ENCODE data around the gene TTBK2. TPM values are rescaled to one million over a fixed set of nuclear protein-coding genes. Genes with fewer than 3 reads are reported as not detected.
"Not testable (repeated sequence)": the region's sequence is repeated elsewhere in the genome, so short reads cannot be mapped to it uniquely, and the experiment has no call there.

Gene TTBK2
- total RNA-seq, 1 donor from 2014 or later = 47.8 TPM

DNA sequence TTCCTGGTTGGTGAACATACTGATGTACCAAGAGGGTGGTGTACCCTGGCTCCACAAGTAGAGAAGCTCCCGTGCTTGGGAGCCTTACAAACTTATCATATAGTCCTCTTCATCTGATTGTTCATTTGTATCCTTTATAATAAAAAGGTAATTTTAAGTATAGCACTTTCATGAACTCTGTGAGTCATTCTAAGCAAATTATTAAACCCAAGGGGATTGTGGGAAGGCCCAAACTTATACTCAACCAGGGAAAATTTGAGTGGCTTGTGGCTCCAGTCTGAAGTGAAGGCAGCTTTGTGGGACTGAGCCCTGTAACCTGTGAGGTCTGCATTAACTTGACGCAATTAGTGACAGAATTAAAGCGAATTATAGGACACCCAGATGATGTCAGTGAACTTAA is 29.0 kb downstream of the TTBK2 start:
- no peak for DNase-seq
- no peak overlapping the region for H3K4me3 Mint-ChIP-seq (ENCODE audit: unreplicated experiment)
- peaks cover under 1% of the 10 kb centered on the region for H3K27me3 Mint-ChIP-seq (ENCODE audit: unreplicated experiment)
- TF ChIP-seq, protein P1, sequence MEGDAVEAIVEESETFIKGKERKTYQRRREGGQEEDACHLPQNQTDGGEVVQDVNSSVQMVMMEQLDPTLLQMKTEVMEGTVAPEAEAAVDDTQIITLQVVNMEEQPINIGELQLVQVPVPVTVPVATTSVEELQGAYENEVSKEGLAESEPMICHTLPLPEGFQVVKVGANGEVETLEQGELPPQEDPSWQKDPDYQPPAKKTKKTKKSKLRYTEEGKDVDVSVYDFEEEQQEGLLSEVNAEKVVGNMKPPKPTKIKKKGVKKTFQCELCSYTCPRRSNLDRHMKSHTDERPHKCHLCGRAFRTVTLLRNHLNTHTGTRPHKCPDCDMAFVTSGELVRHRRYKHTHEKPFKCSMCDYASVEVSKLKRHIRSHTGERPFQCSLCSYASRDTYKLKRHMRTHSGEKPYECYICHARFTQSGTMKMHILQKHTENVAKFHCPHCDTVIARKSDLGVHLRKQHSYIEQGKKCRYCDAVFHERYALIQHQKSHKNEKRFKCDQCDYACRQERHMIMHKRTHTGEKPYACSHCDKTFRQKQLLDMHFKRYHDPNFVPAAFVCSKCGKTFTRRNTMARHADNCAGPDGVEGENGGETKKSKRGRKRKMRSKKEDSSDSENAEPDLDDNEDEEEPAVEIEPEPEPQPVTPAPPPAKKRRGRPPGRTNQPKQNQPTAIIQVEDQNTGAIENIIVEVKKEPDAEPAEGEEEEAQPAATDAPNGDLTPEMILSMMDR (IDR thresholded peaks at IDR 0.05; ENCODE audit: partially characterized antibody, unreplicated experiment) = no peak
- no peak overlapping the region for H3K27ac Mint-ChIP-seq (ENCODE audit: unreplicated experiment)
- peaks cover 10% of the 10 kb centered on the region for H3K36me3 Mint-ChIP-seq (ENCODE audit: unreplicated experiment)
- H3K9me3 Mint-ChIP-seq (ENCODE audit: unreplicated experiment) = peaks cover 4% of the 10 kb centered on the region
- H3K4me1 Mint-ChIP-seq (ENCODE audit: low read depth, unreplicated experiment) = no peaks in the 10 kb centered on the region

DNA sequence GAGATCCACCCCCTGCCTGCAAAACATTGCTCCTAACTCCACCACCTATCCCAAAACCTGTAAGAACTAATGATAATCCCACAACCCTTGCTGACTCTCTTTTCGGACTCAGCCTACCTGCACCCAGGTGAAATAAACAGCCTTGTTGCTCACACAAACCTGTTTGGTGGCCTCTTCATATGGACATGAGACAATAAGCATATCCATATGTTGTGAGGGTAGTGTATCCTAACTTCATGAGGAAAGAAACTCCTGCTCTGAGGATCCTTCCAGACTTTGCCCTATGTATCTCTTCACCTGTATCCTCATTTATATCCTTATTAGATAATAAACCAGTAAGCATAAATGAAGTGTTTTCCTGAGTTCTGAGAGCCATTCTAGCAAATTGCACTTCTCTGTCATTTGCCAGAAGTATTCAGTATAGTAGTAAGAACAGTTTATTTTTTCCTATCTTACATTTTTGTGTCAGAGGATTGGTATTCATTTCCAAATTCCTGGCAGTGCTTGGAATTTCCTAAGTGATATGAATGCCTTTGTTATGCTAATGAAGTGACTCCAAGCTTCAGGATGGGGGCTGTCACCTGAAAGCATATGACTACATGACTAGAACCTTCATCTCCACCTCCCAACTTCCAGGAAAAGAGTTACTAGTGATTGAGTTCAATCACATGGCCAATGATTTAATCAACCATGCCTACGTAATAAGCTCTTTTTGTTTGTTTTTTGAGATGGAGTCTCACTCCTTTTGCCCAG is 30.2 kb downstream of the TTBK2 start:
- DNase-seq = no peak
- no peak overlapping the region for H3K27ac Mint-ChIP-seq (ENCODE audit: unreplicated experiment)
- H3K4me1 Mint-ChIP-seq (ENCODE audit: low read depth, unreplicated experiment) = no peaks in the 10 kb centered on the region
- TF ChIP-seq, protein P1 (IDR thresholded peaks at IDR 0.05; ENCODE audit: partially characterized antibody, unreplicated experiment) = no peak
- H3K4me3 Mint-ChIP-seq (ENCODE audit: unreplicated experiment) = no peak overlapping the region
- peaks cover 4% of the 10 kb centered on the region for H3K27me3 Mint-ChIP-seq (ENCODE audit: unreplicated experiment)
- peaks cover 7% of the 10 kb centered on the region for H3K9me3 Mint-ChIP-seq (ENCODE audit: unreplicated experiment)
- H3K36me3 Mint-ChIP-seq (ENCODE audit: unreplicated experiment) = peaks cover 16% of the 10 kb centered on the region

DNA sequence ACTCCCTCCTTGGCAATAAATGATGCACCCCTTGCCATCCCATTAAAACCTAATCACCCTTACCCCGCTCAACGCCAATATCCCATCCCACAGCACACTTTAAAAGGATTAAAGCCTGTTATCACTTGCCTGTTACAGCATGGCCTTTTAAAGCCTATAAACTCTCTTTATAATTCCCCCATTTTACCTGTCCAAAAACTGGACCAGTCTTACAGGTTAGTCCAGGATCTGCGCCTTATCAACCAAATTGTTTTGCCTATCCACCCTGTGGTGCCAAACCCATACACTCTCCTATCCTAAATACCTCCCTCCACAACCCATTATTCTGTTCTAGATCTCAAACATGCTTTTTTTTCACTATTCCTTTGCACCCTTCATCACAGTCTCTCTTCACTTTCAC is 33.2 kb downstream of the TTBK2 start:
- not testable (repeated sequence) for H3K4me1 Mint-ChIP-seq (ENCODE audit: low read depth, unreplicated experiment); H3K9me3 Mint-ChIP-seq (ENCODE audit: unreplicated experiment); DNase-seq; H3K4me3 Mint-ChIP-seq (ENCODE audit: unreplicated experiment); H3K27me3 Mint-ChIP-seq (ENCODE audit: unreplicated experiment); H3K27ac Mint-ChIP-seq (ENCODE audit: unreplicated experiment)
- H3K36me3 Mint-ChIP-seq (ENCODE audit: unreplicated experiment) = peaks cover 11% of the 10 kb centered on the region

DNA sequence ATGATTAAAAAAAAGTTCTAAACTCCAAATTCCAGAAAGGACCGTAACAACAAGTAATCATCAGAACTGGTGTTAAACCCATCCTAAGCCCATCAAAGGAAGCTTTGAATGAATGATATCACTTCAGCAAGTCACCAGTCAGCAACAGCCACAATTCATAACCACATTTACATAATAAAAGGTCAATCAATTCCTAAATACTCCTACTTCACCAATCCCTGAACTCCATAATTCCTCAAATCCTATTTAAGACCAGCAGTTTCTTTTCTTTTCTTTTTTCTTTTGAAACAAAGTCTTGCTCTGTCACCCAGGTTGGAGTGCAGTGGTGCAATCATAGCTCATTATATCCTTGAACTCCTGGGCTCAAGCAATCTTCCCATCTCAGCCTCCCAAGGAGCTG is 40.5 kb downstream of the TTBK2 start:
- peaks cover 4% of the 10 kb centered on the region for H3K9me3 Mint-ChIP-seq (ENCODE audit: unreplicated experiment)
- no peak overlapping the region for H3K4me3 Mint-ChIP-seq (ENCODE audit: unreplicated experiment)
- no peak for DNase-seq
- TF ChIP-seq, protein P1 (IDR thresholded peaks at IDR 0.05; ENCODE audit: partially characterized antibody, unreplicated experiment) = no peak
- peaks cover 3% of the 10 kb centered on the region for H3K4me1 Mint-ChIP-seq (ENCODE audit: low read depth, unreplicated experiment)
- H3K27ac Mint-ChIP-seq (ENCODE audit: unreplicated experiment) = no peak overlapping the region
- no peaks in the 10 kb centered on the region for H3K27me3 Mint-ChIP-seq (ENCODE audit: unreplicated experiment)
- H3K36me3 Mint-ChIP-seq (ENCODE audit: unreplicated experiment) = peaks cover 2% of the 10 kb centered on the region

DNA sequence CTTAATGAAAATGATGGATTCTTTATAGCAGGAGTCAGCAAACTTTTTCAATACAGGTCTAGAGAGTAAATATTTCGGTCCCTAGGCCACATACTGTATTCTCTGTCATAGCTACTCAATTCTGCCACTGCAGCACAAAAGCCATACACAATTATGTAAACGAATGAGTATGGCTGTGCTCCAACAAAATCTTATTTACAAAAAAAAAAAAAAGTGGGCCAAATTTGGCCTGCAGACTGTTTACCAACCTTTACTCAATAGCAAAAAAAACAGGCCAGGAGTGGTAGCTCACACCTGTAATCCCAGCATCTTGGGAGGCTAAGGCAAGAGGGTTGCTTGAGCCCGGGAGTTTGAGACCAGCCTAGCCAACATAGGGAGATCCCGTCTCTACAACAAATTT is 41.1 kb downstream of the TTBK2 start:
- DNase-seq = no peak
- no peak overlapping the region for H3K4me3 Mint-ChIP-seq (ENCODE audit: unreplicated experiment)
- no peak overlapping the region for H3K27ac Mint-ChIP-seq (ENCODE audit: unreplicated experiment)
- H3K4me1 Mint-ChIP-seq (ENCODE audit: low read depth, unreplicated experiment) = peaks cover 3% of the 10 kb centered on the region
- H3K27me3 Mint-ChIP-seq (ENCODE audit: unreplicated experiment) = no peaks in the 10 kb centered on the region
- no peaks in the 10 kb centered on the region for H3K36me3 Mint-ChIP-seq (ENCODE audit: unreplicated experiment)
- TF ChIP-seq, protein P1 (IDR thresholded peaks at IDR 0.05; ENCODE audit: partially characterized antibody, unreplicated experiment) = no peak
- peaks cover 1% of the 10 kb centered on the region for H3K9me3 Mint-ChIP-seq (ENCODE audit: unreplicated experiment)

All from glutamatergic neuron (in vitro differentiated cells).